B cell (primary cell): Measurements from ENCODE around the gene RNF32.

Experiments used
- EZH2 ChIP-seq: IDR thresholded peaks from 2 replicates; pipeline ENCODE4 v1.6.1; 2012; ENCODE audit warnings: borderline replicate concordance, low read depth, mild to moderate bottlenecking, moderate library complexity, low read length; ENCODE audit not compliant: insufficient read depth, poor library complexity, severe bottlenecking
- TF ChIP-seq, protein P1 (sequence below): fragments of 200-600 bp; IDR thresholded peaks from one replicate; pipeline ENCODE4 v1.8.0; 2022; ENCODE audit warnings: antibody characterized with exemption, mild to moderate bottlenecking

DNA sequence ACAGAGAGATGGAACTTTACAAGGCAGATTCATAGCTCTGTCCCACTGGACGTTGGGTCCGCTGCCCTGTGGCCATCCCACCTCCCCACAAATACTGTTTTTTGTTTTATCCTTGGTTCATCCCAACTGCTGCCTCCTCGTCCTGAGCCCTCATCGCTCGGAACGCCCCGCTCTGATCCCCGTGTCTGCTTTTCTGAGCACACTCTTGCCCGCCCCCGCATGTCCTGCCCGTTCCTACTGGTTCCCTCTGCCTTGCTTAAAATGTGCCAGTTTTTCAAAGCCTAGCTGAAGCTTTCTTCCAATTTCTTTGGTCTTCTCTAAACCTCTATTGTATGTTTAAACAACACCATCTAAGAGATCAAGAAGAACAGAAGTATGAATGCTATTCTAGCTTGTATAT is 19.4 kb downstream of the RNF32 start:
- TF ChIP-seq, protein P1, sequence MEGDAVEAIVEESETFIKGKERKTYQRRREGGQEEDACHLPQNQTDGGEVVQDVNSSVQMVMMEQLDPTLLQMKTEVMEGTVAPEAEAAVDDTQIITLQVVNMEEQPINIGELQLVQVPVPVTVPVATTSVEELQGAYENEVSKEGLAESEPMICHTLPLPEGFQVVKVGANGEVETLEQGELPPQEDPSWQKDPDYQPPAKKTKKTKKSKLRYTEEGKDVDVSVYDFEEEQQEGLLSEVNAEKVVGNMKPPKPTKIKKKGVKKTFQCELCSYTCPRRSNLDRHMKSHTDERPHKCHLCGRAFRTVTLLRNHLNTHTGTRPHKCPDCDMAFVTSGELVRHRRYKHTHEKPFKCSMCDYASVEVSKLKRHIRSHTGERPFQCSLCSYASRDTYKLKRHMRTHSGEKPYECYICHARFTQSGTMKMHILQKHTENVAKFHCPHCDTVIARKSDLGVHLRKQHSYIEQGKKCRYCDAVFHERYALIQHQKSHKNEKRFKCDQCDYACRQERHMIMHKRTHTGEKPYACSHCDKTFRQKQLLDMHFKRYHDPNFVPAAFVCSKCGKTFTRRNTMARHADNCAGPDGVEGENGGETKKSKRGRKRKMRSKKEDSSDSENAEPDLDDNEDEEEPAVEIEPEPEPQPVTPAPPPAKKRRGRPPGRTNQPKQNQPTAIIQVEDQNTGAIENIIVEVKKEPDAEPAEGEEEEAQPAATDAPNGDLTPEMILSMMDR, result no peak
- TF ChIP-seq EZH2, result no peak
